NCI-H1417 treated with DMSO at 0.1 percent for 48 hours (cell line): ENCODE measurements around the gene TEX9.
"Not testable (repeated sequence)": the region's sequence is repeated elsewhere in the genome, so short reads cannot be mapped to it uniquely, and the experiment has no call there.

Source experiments
- DNase-seq: peaks from one replicate; lab custom pipeline; 2025; lab: John Stamatoyannopoulos, UW

TEX9 gene

GRCh38 chr15:56365075-56365711 lies at the start of gene TEX9:
TSS of gene TEX9 (plus strand) at chr15:56365426. CDS start at chr15:56365451, 25 bp downstream.
- peak; percentile 79 for DNase-seq

- not testable (repeated sequence) for DNase-seq
Measured at GRCh38 chr15:56316561-56316960, 48.7 kb upstream of the TEX9 start.

- DNase-seq = no peak
Measured at GRCh38 chr15:56320316-56320715, 44.9 kb upstream of the TEX9 start.

- DNase-seq = no peak
Measured at GRCh38 chr15:56320861-56321260, 44.4 kb upstream of the TEX9 start.

- DNase-seq = no peak
Measured at GRCh38 chr15:56322444-56322843, 42.8 kb upstream of the TEX9 start.

- no peak for DNase-seq
Measured at GRCh38 chr15:56323435-56323834, 41.8 kb upstream of the TEX9 start.

- no peak for DNase-seq
Measured at GRCh38 chr15:56325186-56325585, 40.0 kb upstream of the TEX9 start.

GRCh38 chr15:56327721-56328502 lies 37.3 kb upstream of the TEX9 start:
- DNase-seq = no peak

GRCh38 chr15:56337084-56337725 lies 28.0 kb upstream of the TEX9 start:
- DNase-seq = no peak

- no peak for DNase-seq
Measured at GRCh38 chr15:56339594-56339993, 25.6 kb upstream of the TEX9 start.

GRCh38 chr15:56341201-56341600 lies 24.0 kb upstream of the TEX9 start:
- DNase-seq = no peak

- DNase-seq = peak; percentile 23
Measured at GRCh38 chr15:56342653-56343052, 22.6 kb upstream of the TEX9 start.

- DNase-seq = no peak
Measured at GRCh38 chr15:56343879-56344278, 21.3 kb upstream of the TEX9 start.

GRCh38 chr15:56344336-56344735 lies 20.9 kb upstream of the TEX9 start:
- DNase-seq = no peak

- no peak for DNase-seq
Measured at GRCh38 chr15:56346414-56346813, 18.8 kb upstream of the TEX9 start.

GRCh38 chr15:56349554-56349953 lies 15.7 kb upstream of the TEX9 start:
- DNase-seq = no peak

- no peak for DNase-seq
Measured at GRCh38 chr15:56351353-56351752, 13.9 kb upstream of the TEX9 start.

- no peak for DNase-seq
Measured at GRCh38 chr15:56351957-56352506, 13.2 kb upstream of the TEX9 start.

GRCh38 chr15:56353119-56353518 lies 12.1 kb upstream of the TEX9 start:
- no peak for DNase-seq

GRCh38 chr15:56353740-56354139 lies 11.5 kb upstream of the TEX9 start:
- DNase-seq = no peak

- no peak for DNase-seq
Measured at GRCh38 chr15:56356616-56357015, 8.6 kb upstream of the TEX9 start.

- DNase-seq = no peak
Measured at GRCh38 chr15:56358604-56359003, 6.6 kb upstream of the TEX9 start.

- DNase-seq = no peak
Measured at GRCh38 chr15:56361987-56362386, 3.2 kb upstream of the TEX9 start.
